ENCODE data around the gene CRYGB. TPM values are rescaled to one million over a fixed set of nuclear protein-coding genes. Genes with fewer than 3 reads are reported as not detected.

CRYGB gene
- polyA plus RNA-seq, 3 donors = not detected

- Histone ChIP-seq H3K4me3 (replicated peaks in 1 of 3; ENCODE audit: low read depth in 2 of 3, low read length in 3 of 3) (no peak overlapping the region), H3K79me2 (ENCODE audit: insufficient read depth, low read length) (no peaks in the 10 kb centered on the region), H3K27me3 (ENCODE audit: control insufficient read depth in 2 of 2, insufficient read depth in 2 of 2, low read length in 2 of 2) (no peaks in the 10 kb centered on the region), H2AFZ (ENCODE audit: insufficient read depth, low read depth, low read length, poor library complexity, severe bottlenecking) (no peak overlapping the region), H3K9me3 (replicated peaks in 1 of 2; ENCODE audit: control insufficient read depth in 1 of 2, insufficient read depth in 1 of 2, low read length in 2 of 2) (peaks cover 0 to 4% of the 10 kb centered on the region in 2 donors), H3K27ac (ENCODE audit: low read depth in 1 of 2, low read length in 2 of 2) (no peak overlapping the region), H3K4me1 (ENCODE audit: control insufficient read depth in 1 of 2, insufficient read depth in 2 of 2, low read length in 2 of 2) (no peaks in the 10 kb centered on the region), H3K9ac (ENCODE audit: insufficient read depth, low read length, poor library complexity, severe bottlenecking) (no peak overlapping the region), H3K36me3 (replicated peaks in 1 of 2; ENCODE audit: control insufficient read depth in 1 of 2, insufficient read depth in 2 of 2, low read length in 2 of 2) (no peaks in the 10 kb centered on the region), H3K4me2 (replicated peaks; ENCODE audit: extremely low read depth, low read length, poor library complexity, severe bottlenecking) (no peak overlapping the region), H4K20me1 (ENCODE audit: insufficient read depth, low read length) (no peaks in the 10 kb centered on the region)
- H3K36me3 Mint-ChIP-seq = no peaks in the 10 kb centered on the region
- intact Hi-C loops (cut with micrococcal nuclease) = no loop called here
- TF ChIP-seq, protein P1, sequence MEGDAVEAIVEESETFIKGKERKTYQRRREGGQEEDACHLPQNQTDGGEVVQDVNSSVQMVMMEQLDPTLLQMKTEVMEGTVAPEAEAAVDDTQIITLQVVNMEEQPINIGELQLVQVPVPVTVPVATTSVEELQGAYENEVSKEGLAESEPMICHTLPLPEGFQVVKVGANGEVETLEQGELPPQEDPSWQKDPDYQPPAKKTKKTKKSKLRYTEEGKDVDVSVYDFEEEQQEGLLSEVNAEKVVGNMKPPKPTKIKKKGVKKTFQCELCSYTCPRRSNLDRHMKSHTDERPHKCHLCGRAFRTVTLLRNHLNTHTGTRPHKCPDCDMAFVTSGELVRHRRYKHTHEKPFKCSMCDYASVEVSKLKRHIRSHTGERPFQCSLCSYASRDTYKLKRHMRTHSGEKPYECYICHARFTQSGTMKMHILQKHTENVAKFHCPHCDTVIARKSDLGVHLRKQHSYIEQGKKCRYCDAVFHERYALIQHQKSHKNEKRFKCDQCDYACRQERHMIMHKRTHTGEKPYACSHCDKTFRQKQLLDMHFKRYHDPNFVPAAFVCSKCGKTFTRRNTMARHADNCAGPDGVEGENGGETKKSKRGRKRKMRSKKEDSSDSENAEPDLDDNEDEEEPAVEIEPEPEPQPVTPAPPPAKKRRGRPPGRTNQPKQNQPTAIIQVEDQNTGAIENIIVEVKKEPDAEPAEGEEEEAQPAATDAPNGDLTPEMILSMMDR (IDR thresholded peaks at IDR 0.05) = no peak
- no peak overlapping the region for H3K4me3 Mint-ChIP-seq
- no peak for DNase-seq
- H3K27ac Mint-ChIP-seq = no peak overlapping the region
- H3K27me3 Mint-ChIP-seq (ENCODE audit: low read depth in 3 of 3) = peaks cover 0 to 1% (median 0%) of the 10 kb centered on the region in 3 donors
- 85% methylated on average over 3 of the region's 3 CpGs for WGBS (ENCODE audit: insufficient coverage)
- peaks cover 5% of the 10 kb centered on the region for H3K4me1 Mint-ChIP-seq
- peaks cover 10 to 22% (median 15%) of the 10 kb centered on the region in 7 donors for H3K9me3 Mint-ChIP-seq
Measured at GRCh38 chr2:208147759-208148158, 1.8 kb upstream of the CRYGB start.

DNA sequence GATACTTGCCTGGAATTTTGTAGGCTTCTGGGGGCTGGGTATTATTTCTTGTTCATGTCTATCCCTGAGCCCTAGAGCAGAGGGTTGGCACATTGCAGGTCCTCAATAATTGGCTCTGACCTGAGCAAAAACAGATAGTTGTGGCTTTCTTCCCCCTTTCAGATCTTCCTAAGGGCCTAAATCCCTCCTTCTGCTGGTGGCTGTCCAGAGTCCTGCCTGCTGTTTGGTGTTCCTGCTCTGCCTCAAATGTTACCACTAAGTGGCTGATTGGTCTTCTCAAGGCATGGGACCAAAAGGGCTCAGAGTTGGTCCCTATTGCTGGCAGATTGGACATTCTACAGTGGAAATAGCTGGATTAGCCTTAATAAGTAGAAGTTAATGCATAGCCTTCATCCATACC is 1.1 kb upstream of the CRYGB start:
- H3K27me3 Mint-ChIP-seq (ENCODE audit: low read depth in 3 of 3) = peaks cover 0 to 2% (median 0%) of the 10 kb centered on the region in 3 donors
- H3K9me3 ChIP-seq (replicated peaks in 1 of 2; ENCODE audit: control insufficient read depth in 1 of 2, insufficient read depth in 1 of 2, low read length in 2 of 2) = peaks cover 0 to 4% of the 10 kb centered on the region in 2 donors
- no peak overlapping the region for H3K27ac Mint-ChIP-seq
- H3K4me1 ChIP-seq (ENCODE audit: control insufficient read depth in 1 of 2, insufficient read depth in 2 of 2, low read length in 2 of 2) = no peaks in the 10 kb centered on the region
- H3K4me3 ChIP-seq (replicated peaks in 1 of 3; ENCODE audit: low read depth in 2 of 3, low read length in 3 of 3) = no peak overlapping the region
- intact Hi-C loops (cut with micrococcal nuclease) = no loop called here
- H3K36me3 Mint-ChIP-seq = no peaks in the 10 kb centered on the region
- H3K79me2 ChIP-seq (ENCODE audit: insufficient read depth, low read length) = no peaks in the 10 kb centered on the region
- TF ChIP-seq, protein P1 (IDR thresholded peaks at IDR 0.05) = no peak
- H3K27me3 ChIP-seq (ENCODE audit: control insufficient read depth in 2 of 2, insufficient read depth in 2 of 2, low read length in 2 of 2) = no peaks in the 10 kb centered on the region
- H3K9me3 Mint-ChIP-seq = peaks cover 10 to 18% (median 14%) of the 10 kb centered on the region in 7 donors
- no peak overlapping the region for H3K4me3 Mint-ChIP-seq
- H2AFZ ChIP-seq (ENCODE audit: insufficient read depth, low read depth, low read length, poor library complexity, severe bottlenecking) = no peak overlapping the region
- H3K27ac ChIP-seq (ENCODE audit: low read depth in 1 of 2, low read length in 2 of 2) = no peak overlapping the region
- no peak for DNase-seq
- no peaks in the 10 kb centered on the region for H4K20me1 ChIP-seq (ENCODE audit: insufficient read depth, low read length)
- H3K4me2 ChIP-seq (replicated peaks; ENCODE audit: extremely low read depth, low read length, poor library complexity, severe bottlenecking) = no peak overlapping the region
- H3K9ac ChIP-seq (ENCODE audit: insufficient read depth, low read length, poor library complexity, severe bottlenecking) = no peak overlapping the region
- no peaks in the 10 kb centered on the region for H3K36me3 ChIP-seq (replicated peaks in 1 of 2; ENCODE audit: control insufficient read depth in 1 of 2, insufficient read depth in 2 of 2, low read length in 2 of 2)
- H3K4me1 Mint-ChIP-seq = peaks cover 5% of the 10 kb centered on the region

Data from CD14-positive monocyte (primary cell).